H1 (cell line): ENCODE results near the gene ENOSF1. TPM values are rescaled to one million over a fixed set of nuclear protein-coding genes. Genes with fewer than 3 reads are reported as not detected.

Experiments used
- CTCF ChIA-PET: fragments of 300-600 bp; sonication (Branson Sonifier 250); formaldehyde crosslinking; loops from one replicate; lab custom pipeline; 2021; ENCODE audit not compliant: partially characterized antibody; lab: Charles Lee
- POLR2A ChIA-PET: fragments of 300-600 bp; sonication (Branson Sonifier 250); formaldehyde crosslinking; loops from one replicate; lab custom pipeline; 2021; ENCODE audit warnings: inconsistent platforms; ENCODE audit not compliant: partially characterized antibody; lab: Charles Lee
- DNase-seq, 2 experiments: peaks; one replicate each; pipeline versions ENCODE4 v3.0.0 to v3.0.0-alpha.2; 2010 to 2022; ENCODE audit warnings: low spot score in 2 of 2, low read depth in 1 of 2, mixed read lengths in 1 of 2
- FAIRE-seq: peaks from 2 replicates; lab custom pipeline; 2011; peaks lifted over from hg19 to GRCh38; lab: Jason Lieb, UNC
- H2AFZ ChIP-seq: 2 replicates; pipeline ENCODE4 v1.8.1; 2012; ENCODE audit warnings: low read length, inconsistent platforms
- H2AK5ac ChIP-seq: 2 replicates; pipeline ENCODE4 v1.6.1; 2013; ENCODE audit warnings: low read depth, low read length
- H2BK120ac ChIP-seq: replicated peaks from 2 replicates; pipeline ENCODE3; 2013; ENCODE audit warnings: low read depth, low read length, inconsistent platforms
- H2BK12ac ChIP-seq: 2 replicates; pipeline ENCODE4 v1.6.1; 2013; ENCODE audit warnings: low read depth, low read length
- H2BK15ac ChIP-seq: 2 replicates; pipeline ENCODE4 v1.6.1; 2013; ENCODE audit warnings: low read length
- H2BK20ac ChIP-seq: 2 replicates; pipeline ENCODE4 v1.6.1; 2013; ENCODE audit warnings: low read length
- H2BK5ac ChIP-seq: 2 replicates; pipeline ENCODE4 v1.6.1; 2013; ENCODE audit warnings: low read depth, low read length
- H3K14ac ChIP-seq: 2 replicates; pipeline ENCODE4 v1.6.1; 2013; ENCODE audit warnings: inconsistent platforms; ENCODE audit not compliant: insufficient read length
- H3K18ac ChIP-seq: 2 replicates; pipeline ENCODE4 v1.6.1; 2013; ENCODE audit warnings: low read length; ENCODE audit errors: extremely low read depth
- H3K23ac ChIP-seq: 2 replicates; pipeline ENCODE4 v1.6.1; 2013; ENCODE audit warnings: inconsistent platforms; ENCODE audit not compliant: insufficient read length
- H3K23me2 ChIP-seq: 2 replicates; pipeline ENCODE4 v1.6.1; 2013; ENCODE audit warnings: low read depth, low read length
- H3K27ac ChIP-seq: 2 replicates; pipeline ENCODE4 v1.6.1; 2011; ENCODE audit warnings: low read depth, low read length, inconsistent platforms
- H3K27me3 ChIP-seq, 4 experiments: replicated peaks in 1 of 4; 1 replicate in 1 of 4; 2 replicates in 3 of 4; pipeline versions ENCODE4 v1.6.1 to v1.8.1; 2011 to 2013; ENCODE audit warnings: low read length in 3 of 4, mild to moderate bottlenecking in 3 of 4, inconsistent platforms in 2 of 4, mixed read lengths in 2 of 4, moderate library complexity in 1 of 4; ENCODE audit not compliant: control insufficient read depth in 3 of 4, insufficient read depth in 3 of 4; ENCODE audit errors: extremely low read depth in 1 of 4
- H3K36me3 ChIP-seq, 4 experiments: 2 replicates each; pipeline versions ENCODE4 v1.6.1 to v1.8.1; 2011 to 2013; ENCODE audit warnings: mild to moderate bottlenecking in 4 of 4, low read length in 3 of 4, moderate library complexity in 2 of 4, control low read depth in 1 of 4, inconsistent platforms in 1 of 4; ENCODE audit not compliant: insufficient read depth in 4 of 4, control insufficient read depth in 2 of 4
- H3K4ac ChIP-seq: replicated peaks from 2 replicates; pipeline ENCODE3; 2013; ENCODE audit warnings: low read length, low read depth, mixed read lengths, inconsistent platforms; ENCODE audit not compliant: insufficient read length
- H3K4me1 ChIP-seq, 4 experiments: replicated peaks in 1 of 4; 1 replicate in 1 of 4; 2 replicates in 3 of 4; pipeline versions ENCODE4 v1.6.1 to v1.8.1; 2011 to 2013; ENCODE audit warnings: low read length in 3 of 4, inconsistent platforms in 2 of 4, mixed read lengths in 1 of 4; ENCODE audit not compliant: insufficient read depth in 4 of 4, control insufficient read depth in 3 of 4
- H3K4me2 ChIP-seq, 2 experiments: 2 replicates each; pipeline versions ENCODE4 v1.6.1 to v1.8.1; 2011 to 2013; ENCODE audit warnings: low read depth in 2 of 2, low read length in 2 of 2, control low read depth in 1 of 2, inconsistent platforms in 1 of 2, mild to moderate bottlenecking in 1 of 2; ENCODE audit not compliant: insufficient read depth in 1 of 2
- H3K4me3 ChIP-seq, 4 experiments: fragments of 200-600, 300-600 bp in 1 of 4; sonication (generic), shearing (Covaris generic), sonication (Bioruptor Twin) in 1 of 4; 2 replicates each; pipeline versions ENCODE4 v1.5.1 to v1.8.1; 2011 to 2016; ENCODE audit warnings: low read length in 4 of 4, low read depth in 3 of 4, control low read depth in 2 of 4, inconsistent platforms in 2 of 4, mild to moderate bottlenecking in 2 of 4, mixed read lengths in 1 of 4, moderate library complexity in 1 of 4; ENCODE audit not compliant: insufficient read depth in 2 of 4; ENCODE audit errors: extremely low read depth in 1 of 4
- H3K56ac ChIP-seq: replicated peaks from 2 replicates; pipeline ENCODE3; 2013; ENCODE audit warnings: low read depth, mild to moderate bottlenecking, mixed read lengths, low read length, inconsistent platforms; ENCODE audit not compliant: insufficient read length
- H3K79me1 ChIP-seq: 2 replicates; pipeline ENCODE4 v1.6.1; 2013; ENCODE audit warnings: low read depth, low read length, control low read depth
- H3K79me2 ChIP-seq, 2 experiments: 2 replicates each; pipeline versions ENCODE4 v1.6.1 to v1.8.1; 2012 to 2013; ENCODE audit warnings: low read length in 2 of 2, mild to moderate bottlenecking in 2 of 2, inconsistent platforms in 1 of 2; ENCODE audit not compliant: insufficient read depth in 2 of 2, control insufficient read depth in 1 of 2
- H3K9ac ChIP-seq, 4 experiments: replicated peaks in 1 of 4; 1 replicate in 1 of 4; 2 replicates in 3 of 4; pipeline versions ENCODE4 v1.6.1 to v1.8.1; 2011 to 2013; ENCODE audit warnings: low read depth in 3 of 4, low read length in 3 of 4, control low read depth in 2 of 4, mild to moderate bottlenecking in 2 of 4, moderate library complexity in 2 of 4, inconsistent platforms in 1 of 4; ENCODE audit errors: extremely low read depth in 1 of 4
- H3K9me3 ChIP-seq, 2 experiments: 2 replicates each; pipeline versions ENCODE4 v1.6.1 to v1.8.1; 2012 to 2013; ENCODE audit warnings: mild to moderate bottlenecking in 2 of 2, moderate library complexity in 2 of 2, control low read depth in 1 of 2, inconsistent platforms in 1 of 2, low read depth in 1 of 2, low read length in 1 of 2, mixed read lengths in 1 of 2; ENCODE audit not compliant: insufficient read depth in 2 of 2
- H4K20me1 ChIP-seq, 2 experiments: replicated peaks in 1 of 2; 2 replicates each; pipeline versions ENCODE3 to v1.8.1; 2011 to 2013; ENCODE audit warnings: inconsistent platforms in 2 of 2, low read length in 2 of 2, mild to moderate bottlenecking in 1 of 2; ENCODE audit not compliant: insufficient read depth in 2 of 2, control insufficient read depth in 1 of 2
- H4K5ac ChIP-seq: 2 replicates; pipeline ENCODE4 v1.6.1; 2013; ENCODE audit warnings: low read length, low read depth, mixed read lengths, inconsistent platforms; ENCODE audit not compliant: insufficient read length
- H4K8ac ChIP-seq: 2 replicates; pipeline ENCODE4 v1.8.0; 2013; ENCODE audit warnings: mild to moderate bottlenecking, moderate library complexity, low read length, inconsistent platforms; ENCODE audit not compliant: insufficient read depth; ENCODE audit errors: extremely low read depth
- H4K91ac ChIP-seq: replicated peaks from 2 replicates; pipeline ENCODE3; 2013; ENCODE audit warnings: low read length, mixed read lengths, inconsistent platforms; ENCODE audit not compliant: insufficient read length
- TCF12 ChIP-seq: IDR thresholded peaks from 2 replicates; pipeline ENCODE4 v1.6.1; 2011; ENCODE audit warnings: low read depth, mild to moderate bottlenecking, low read length
- polyA plus RNA-seq, 7 experiments: library from polyadenylated mRNA; depleted of rRNA in 3 of 7; stranded (reverse) in 5 of 7; unstranded in 2 of 7; fragments of >200 nt in 5 of 7; fragments of 200-250 nt in 2 of 7; gene quantifications; 1 replicate in 5 of 7; 2 replicates in 1 of 7; 4 replicates in 1 of 7; pipeline versions ENCODE4 v1.2.1 to v1.2.3, GENCODE V29; 2011 to 2013; ENCODE audit warnings: missing spikeins in 2 of 7, mixed read lengths in 2 of 7
- total RNA-seq: library from RNA; stranded (reverse); fragmentation: NEBNext Ultra II Directional; extraction: Animal tissue kit (Norgen Biotek cat#: 25700); gene quantifications from 2 replicates; pipeline ENCODE4 v1.2.1, GENCODE V29; 2021

ENOSF1 gene
- total and polyA plus RNA-seq, 2 of the 8 experiments (the other 6 are each of a cell fraction or from before 2014, with no cell fraction given) = 15.4 to 26.4 TPM

- H3K23ac ChIP-seq = no peak overlapping the region
- H3K79me1 ChIP-seq = no peaks in the 10 kb centered on the region
- no peaks in the 10 kb centered on the region for H3K27me3 ChIP-seq
- no peak overlapping the region for H2BK12ac ChIP-seq
- H3K56ac ChIP-seq = no peak overlapping the region
- H3K27ac ChIP-seq = no peak overlapping the region
- no peak overlapping the region for H3K4me3 ChIP-seq
- H3K4me1 ChIP-seq = no peaks in the 10 kb centered on the region
- no peak overlapping the region for H4K8ac ChIP-seq
- H4K91ac ChIP-seq = no peak overlapping the region
- H2BK20ac ChIP-seq = no peak overlapping the region
- FAIRE-seq = no peak
- no peaks in the 10 kb centered on the region for H3K23me2 ChIP-seq
- H3K36me3 ChIP-seq = peaks cover 0 to 17% (median 6%) of the 10 kb centered on the region in 4 experiments; a peak in 4 of 8 replicates
- no peaks in the 10 kb centered on the region for H3K79me2 ChIP-seq
- POLR2A ChIA-PET = no interaction called here
- no peaks in the 10 kb centered on the region for H3K9me3 ChIP-seq
- no peak overlapping the region for H3K9ac ChIP-seq
- H2AK5ac ChIP-seq = no peak overlapping the region
- H2BK15ac ChIP-seq = no peak overlapping the region
- no peak overlapping the region for H3K18ac ChIP-seq
- CTCF ChIA-PET = interaction anchor here (0.6 to 3.3 kb wide), 10 partner anchors 11 to 111 kb away, joined by 3 to 16 read pairs (median 3); no protein-coding TSS in a partner anchor
- no peak for DNase-seq
- H2BK120ac ChIP-seq = no peak overlapping the region
- no peak overlapping the region for H2BK5ac ChIP-seq
- H3K14ac ChIP-seq = no peak overlapping the region
- H2AFZ ChIP-seq = no peak overlapping the region
- H3K4ac ChIP-seq = no peak overlapping the region
- no peak overlapping the region for H4K5ac ChIP-seq
- no peaks in the 10 kb centered on the region for H4K20me1 ChIP-seq
- H3K4me2 ChIP-seq = no peak overlapping the region
- no peak for TF ChIP-seq TCF12
These were observed 18.8 kb upstream of the ENOSF1 start for GRCh38 chr18:731185-731584.
